SKM-1 (cell line): Measurements from ENCODE around the gene USP22.
"Not testable (repeated sequence)": the region's sequence is repeated elsewhere in the genome, so short reads cannot be mapped to it uniquely, and the experiment has no call there.

Experiments used
- DNase-seq: peaks from one replicate; lab custom pipeline; 2025; ENCODE audit not compliant: unreplicated experiment; lab: John Stamatoyannopoulos, UW

USP22 gene

DNA sequence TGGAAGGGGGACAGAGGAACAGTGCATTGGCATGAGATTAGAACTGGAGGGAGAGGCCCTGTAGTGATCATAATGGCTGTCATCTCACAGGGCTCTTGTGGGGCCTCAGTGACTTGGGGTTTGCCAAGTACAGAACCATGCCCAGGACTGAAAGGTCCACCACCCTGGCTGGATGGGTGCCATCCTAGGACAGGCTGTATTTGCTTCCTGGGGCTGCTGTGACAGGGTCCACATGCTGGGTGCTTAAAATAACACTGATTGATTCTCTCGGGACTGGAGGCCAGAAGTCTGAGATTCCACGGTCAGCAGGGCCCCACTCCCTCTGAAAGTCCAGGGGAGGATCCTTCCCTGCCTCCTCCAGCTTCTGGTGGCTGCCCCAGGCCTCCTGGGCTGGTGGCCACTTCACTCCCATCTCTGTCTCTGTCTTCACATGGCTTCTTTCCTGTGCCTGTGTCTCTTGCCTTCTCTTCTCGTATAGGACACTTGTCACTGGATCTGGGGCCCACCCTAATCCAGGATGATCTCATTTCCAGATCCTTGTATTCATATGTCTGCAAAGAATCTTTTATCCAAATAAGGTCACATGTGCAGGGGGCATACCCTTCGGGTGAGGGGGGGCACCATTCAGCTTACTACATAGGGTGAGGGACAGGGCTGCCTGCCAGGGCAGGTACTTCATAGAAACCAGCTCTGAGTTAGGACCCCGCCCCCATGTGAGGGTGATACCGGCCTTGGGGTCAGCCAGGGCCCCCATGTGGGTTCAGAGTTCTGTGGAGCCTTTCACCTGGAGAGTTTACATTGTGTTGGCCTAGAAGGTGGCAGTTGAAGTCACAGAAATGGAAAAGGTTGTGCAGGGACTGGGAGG lies 52.6 kb downstream of the USP22 start:
- DNase-seq: no peak

DNA sequence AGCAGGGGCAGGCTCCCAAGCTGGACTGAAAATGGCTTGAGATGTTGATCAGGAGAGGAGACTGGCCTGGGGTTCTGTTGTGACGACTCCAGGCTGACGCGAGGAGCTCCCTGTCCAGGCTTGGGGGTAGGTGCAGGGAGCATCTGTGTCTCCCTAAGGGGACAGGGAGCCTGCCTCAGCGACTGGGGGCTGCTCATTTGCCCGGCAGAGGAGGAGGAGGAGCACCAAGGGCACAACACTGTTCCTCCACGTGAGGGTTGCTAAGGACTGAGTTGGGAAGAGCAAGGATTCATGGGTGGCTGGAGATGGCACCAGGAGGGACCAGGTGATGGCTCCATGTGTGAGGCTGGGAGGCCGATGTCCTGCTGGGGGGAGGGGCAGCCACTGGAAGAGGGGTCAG lies 53.3 kb downstream of the USP22 start:
- DNase-seq: no peak

DNA sequence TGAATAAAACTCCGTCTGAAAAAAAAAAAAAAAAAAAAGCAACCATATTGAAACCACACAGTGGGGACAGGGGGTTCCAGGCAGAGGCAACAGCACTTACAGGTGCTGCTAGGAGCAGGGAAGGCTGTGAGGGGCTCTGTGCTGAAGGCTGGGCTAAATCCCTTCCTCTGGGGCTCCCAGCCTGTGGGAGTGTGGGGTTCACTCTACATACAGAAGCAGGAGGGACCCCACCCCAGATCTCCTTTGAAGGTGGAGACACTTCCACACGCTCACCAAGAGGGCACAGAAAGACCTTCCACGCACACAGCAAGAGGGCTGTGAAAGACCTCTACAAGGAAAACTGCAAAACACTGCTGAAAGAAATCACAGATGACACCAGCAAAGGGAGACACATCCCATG lies 53.9 kb downstream of the USP22 start:
- DNase-seq: no peak

DNA sequence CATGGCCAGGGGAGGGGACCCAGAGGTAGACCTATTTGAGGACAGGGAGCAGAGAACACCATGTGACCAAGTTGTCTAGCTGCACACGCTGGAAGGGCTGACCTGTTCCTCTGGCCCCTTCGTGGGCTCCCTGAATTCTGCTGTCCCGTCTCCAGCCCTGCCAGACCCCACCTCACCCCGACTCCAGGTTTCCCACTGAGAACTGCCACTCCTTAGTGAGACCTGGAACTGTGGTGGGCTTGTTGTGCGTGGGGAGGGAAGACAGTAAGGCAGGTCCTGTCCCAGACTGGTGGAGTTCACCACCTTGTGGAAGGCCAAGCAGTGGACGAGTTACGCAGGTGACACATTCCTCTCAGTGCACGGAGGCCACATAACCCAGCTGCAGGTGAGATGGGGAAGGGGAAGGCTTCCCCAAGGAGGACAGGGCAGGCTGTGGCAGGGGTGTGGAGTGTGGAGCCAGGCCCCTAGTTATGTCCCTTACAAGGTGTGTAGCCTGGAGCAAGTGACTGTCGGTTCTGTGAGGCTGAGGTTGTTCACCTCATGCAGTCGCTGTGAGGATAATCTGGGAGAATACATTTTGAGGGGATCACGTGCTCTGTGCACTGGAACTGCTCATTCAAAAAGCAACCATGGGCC lies 54.7 kb downstream of the USP22 start:
- DNase-seq: no peak

DNA sequence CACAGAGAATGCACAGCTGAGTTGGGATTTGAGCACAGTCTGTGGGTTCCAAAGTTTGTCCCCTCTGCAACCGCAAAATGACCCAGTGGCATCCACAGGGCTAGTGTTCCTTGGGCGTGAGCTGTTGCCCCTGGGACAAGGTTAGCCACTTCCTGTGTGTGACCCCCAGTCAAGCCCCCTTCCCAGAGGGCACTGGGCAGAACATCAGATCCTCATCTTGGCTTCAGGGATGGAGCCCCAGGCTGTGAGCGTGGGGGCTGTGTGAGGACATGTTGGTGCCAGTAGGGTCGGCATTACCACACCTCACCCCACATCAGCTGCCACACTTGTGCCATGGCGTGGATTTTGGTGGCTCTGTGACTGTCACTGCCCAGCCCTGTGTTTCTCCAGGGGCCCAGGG lies 55.3 kb downstream of the USP22 start:
- no peak for DNase-seq

DNA sequence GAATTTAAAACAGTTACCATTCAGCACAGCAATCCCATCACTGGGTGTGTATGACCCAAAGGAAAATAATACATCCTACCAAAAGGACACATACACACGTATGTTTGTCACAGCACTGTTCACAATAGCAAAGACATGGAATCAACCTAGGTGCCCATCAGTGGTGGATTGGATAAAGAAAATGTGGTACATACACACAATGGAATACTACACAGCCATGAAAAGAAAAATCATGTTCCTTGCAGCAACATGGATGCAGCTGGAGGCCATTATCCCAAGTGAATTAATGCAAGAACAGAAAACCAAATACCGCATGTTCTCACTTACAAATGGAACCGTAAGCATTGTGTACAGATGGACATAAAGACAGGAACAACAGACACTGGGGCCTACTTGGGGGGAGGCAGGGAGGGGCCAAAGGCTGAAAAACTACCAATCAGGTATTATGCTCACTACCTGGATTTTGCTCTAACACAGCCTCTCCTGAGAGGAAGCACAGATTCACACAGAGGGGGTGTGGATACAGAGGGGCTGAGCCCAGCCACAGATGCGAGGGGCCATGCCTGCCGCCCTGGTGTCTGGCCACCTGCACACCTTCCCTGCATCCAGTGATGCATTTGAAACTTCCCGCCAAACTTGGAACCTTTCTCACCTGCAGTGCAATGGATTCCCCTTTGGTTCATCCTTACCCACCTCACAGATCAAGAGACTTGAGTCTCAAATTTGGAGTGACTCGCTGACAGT lies 55.9 kb downstream of the USP22 start:
- DNase-seq: no peak

DNA sequence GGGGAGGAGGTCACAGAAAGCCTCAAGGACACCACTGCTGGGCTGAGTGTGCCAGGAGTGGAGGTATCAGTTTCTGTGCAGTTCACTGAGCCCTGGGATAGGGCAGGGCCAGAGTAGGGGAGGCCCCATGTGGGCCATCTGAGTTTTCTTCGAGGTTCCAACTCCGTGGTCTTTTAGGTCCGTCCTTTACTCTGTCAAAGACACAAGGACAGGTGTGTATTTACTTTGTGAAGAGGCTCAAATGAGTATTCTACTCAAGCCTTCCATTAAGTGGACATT lies 59.5 kb downstream of the USP22 start:
- DNase-seq: no peak

DNA sequence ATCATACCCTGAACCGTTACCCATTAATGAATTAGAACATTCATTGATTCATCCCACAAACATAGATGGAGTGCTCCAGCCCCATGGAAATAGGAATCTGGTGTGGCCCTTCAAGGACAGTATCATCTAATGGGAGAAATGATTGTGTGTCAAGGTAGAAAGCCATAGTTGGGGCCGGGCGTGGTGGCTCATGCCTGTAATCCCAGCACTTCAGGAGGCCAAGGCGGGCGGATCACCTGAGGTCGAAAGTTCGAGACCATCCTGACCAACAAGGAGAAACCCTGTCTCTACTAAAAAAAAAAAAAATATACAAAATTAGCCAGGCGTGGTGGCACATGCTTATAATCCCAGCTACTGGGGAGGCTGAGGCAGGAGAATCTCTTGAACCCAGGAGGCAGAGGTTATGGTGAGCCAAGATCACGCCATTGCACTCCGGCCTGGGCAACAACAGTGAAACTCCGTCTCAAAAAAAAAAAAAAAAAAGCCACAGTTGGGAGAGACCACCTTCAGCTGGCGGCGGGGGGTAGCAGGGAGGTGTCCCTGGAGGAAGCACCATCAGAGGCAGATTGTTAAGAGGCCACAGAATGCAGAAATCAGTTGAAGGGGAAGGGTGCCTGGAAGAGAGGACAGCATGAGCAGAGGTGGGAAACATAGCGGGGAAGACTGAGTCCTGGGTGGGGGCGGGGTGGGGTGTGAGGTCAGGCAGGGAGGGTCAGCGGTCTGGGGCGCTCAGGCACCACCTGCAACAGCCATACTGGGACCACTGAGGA lies 60.0 kb downstream of the USP22 start:
- DNase-seq: no peak

DNA sequence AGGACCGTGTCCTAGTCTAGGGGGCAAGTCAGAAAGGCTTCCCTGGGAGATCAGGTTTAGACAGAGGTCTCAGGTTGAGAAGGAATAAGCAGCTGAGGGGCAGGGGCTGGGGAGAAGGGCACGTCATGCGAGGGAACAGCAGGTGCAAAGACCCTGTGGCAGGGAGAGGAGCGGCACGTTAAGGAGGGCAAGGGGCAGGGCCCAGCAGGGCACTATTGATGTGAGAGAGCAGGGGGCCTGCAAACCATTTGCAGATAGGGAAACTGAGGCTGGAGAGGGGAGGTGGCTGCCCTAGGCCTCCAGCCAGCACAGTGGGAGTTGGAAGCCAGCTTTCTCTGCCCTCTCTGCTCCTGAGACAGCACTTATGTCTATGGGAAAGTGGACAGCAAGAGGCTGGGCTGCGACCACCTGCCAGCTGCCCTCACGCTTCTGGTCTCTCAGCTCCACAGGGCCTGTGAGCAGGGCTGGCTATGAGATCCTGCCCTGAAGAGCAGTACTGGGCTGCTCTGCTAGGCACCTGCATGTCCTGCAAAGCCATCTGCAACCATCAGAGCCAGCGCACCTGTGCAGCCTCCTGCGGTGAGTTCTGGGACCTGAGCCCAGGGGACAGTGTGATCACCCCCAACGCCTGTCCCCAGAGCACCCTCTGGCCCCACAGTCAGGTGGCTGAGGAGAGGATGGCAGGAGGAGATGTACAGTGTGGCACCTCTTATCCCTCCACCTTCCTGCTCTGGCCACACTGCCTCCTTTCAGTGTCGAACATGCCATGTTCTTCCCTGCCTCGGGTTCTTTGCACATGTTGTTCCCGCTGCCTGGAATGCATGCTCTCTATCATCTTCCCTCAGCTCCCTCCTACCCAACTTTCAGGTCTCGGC lies 61.5 kb downstream of the USP22 start:
- DNase-seq: no peak

DNA sequence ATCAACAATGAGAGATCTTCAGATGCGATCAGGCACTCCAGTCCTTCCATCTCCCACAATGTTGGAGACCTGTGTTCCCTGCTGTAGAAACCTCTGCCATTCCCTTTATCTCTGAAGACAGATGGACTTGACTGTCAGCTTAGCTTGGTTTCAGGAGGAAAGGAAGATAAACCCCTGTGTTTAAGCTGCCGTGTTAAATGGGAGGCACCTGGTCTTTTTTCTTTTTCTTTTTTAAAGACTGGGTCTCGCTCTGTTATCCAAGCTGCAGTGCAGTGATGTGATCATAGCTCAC lies 63.1 kb downstream of the USP22 start:
- no peak for DNase-seq

DNA sequence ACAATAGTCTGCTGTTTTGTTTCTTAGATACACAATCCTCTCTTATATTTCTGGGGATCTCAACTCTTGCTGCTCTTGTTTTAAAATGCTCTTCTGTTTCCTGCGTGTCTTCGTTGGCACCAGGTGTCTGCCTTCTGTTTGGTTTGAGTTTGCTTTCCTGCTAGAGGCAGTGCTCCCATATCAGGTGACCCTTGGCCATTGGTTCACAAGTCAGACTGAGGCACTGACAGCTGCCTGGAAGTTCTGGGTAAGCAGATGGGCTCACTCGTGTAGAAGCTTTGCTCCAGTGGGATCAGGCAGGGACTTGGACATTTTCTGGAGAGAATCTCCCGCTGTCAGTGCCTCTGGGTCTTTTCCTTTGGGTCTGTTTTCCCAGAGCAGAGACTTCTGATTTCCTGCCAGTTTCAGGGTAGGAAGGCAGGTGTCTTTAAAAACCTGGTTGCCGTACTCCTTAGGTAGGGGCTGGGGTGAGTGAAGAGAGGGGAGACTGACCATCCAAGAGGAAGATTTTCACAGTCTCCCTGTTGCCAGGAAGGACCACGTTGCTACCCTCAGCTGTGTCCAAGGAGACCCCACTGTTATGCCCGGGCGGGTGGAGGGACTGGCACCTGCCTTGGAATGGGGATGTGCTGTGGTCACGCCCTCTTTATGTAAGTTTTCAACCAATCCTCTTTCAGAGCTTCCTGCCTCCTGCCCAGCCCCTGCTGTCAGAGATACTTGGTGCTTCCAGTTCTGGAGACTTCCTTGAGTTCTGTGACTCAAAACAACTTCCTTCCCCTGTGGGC lies 63.6 kb downstream of the USP22 start:
- not testable (repeated sequence) for DNase-seq

DNA sequence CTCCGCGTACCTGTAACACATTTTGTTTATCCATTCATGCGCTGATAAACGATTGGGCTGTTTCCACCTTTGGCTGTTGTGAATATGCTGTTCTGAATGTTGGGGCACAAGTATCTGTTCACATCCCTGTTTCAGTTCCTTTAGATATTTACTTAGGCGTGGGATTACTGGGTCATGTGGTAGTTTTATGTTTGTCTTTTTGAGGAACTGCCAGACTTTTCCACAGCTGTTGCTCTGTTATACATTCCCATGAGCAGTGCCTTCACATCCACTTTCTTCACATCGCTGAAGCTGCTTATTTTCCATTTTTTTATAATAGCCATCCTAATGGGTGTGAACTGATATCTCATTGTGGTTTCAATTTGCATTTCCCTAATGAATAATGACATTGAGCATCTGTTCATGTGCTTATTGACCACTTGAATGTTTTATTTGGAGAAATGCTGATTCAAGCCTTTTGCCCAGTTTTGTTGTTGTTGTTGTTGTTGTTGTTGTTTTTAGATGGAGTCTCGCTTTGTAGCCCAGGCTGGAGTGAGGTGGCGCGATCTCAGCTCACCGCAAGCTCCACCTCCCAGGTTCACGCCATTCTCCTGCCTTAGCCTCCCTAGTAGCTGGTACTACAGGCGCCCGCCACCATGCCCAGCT lies 65.1 kb downstream of the USP22 start:
- DNase-seq: not testable (repeated sequence)

DNA sequence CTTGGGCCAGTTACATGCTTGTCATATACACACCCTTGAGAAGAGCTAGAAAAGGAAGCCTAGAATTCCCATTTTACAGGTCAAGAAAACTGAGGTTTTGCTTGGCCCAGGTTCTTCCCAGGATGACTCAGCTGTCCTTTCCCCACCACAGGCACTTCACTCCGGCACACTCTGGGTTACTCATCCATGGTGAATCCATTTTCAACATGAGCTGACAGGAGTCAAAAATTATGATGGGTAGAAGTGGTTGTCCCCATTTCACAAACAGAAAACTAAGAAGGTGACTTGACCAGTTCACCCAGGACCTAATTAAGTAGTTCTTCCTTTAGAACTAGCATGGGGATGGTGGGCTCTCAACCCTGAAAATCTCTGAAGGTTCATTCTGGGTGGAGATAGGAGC lies 67.2 kb downstream of the USP22 start:
- no peak for DNase-seq

DNA sequence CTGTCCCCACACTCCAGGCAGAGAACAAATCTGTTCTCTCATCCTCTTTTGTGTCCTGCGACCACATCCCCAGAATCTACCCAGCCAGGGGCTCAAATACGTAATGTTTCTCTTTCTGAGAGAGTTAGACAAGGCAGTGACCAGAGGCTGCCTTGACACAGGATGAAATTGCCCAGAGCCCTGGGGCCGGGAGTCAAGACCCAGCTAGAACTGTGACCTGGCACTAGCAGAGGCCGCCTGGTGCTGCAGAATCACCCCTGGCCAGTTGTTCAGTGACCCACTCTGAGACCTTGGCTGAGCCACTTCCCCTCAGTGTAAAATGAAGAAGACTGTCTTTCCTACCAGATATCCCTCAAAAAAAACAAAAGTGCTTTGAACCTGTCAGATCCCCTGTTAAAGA lies 72.5 kb downstream of the USP22 start:
- DNase-seq: no peak

DNA sequence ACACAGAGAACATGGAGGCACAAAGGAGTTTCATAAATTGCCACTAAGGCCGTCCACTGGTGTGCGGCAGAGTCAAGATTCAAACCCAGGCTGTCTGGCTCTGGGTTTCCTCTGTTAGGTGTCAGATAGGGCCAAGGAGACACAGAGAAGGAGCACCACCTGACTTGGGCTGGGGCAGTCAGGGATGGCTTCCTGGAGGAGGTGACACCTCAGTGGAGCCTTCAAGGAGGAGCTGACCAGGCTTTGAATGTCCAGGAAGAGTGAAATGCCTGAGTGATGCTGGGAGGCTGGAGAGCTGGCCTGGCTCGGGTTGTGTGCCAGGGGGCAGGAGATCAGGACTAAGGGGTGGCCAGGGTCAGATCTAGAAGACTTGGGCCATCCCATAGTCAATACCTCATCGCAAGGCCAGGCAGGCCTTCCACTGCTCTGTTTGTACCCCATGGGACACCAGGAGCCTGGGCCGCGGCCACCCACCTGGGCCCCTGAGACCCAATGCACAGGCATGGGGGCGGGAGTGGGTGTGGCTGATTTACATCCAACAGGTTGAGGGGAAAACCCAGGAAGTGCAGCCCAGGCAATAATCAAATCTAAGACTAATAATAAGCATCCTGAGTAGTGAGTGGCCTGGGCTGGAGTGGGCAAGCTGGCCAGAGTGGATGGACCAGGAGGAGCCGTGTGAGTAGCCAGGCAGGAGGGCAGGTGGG lies 73.7 kb downstream of the USP22 start:
- DNase-seq: no peak

DNA sequence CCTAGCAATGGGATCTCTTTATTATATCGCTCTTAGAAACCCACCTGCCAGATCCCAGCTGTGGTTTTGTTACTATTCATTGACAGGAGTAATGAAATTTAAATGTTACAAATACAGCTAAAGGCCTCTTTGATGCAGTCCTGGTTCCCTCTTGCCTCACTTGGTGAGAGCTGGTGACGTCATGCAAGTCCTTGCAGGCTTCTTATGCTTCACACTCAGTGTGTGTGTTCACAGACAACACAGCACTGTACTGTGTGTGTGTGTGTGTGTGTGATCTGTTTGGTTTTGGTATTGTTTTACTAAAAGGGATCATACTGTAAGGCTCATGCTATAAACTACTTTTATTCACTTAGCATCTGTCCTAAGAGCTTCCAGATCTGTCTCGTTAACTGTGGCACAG lies 75.0 kb downstream of the USP22 start:
- DNase-seq: no peak

DNA sequence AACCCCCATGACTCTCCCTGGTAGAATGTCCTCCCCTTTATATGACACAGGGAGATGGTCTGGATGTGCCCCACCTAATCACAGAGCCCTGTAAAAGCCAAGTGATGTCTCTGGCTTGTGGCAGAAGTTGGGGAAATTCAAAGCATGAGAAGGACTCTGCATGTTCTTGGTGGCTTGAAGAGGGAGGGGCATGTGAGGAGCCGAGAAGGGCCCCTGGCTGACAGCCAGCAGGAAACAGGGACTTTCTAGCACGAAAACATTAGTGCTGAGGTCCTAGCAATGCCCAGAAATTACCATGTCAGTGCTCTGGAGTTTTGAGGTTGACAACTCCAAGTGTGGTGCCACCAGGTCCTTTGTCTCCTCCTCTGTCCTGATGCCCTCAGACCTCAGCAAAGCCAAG lies 75.9 kb downstream of the USP22 start:
- DNase-seq: no peak

DNA sequence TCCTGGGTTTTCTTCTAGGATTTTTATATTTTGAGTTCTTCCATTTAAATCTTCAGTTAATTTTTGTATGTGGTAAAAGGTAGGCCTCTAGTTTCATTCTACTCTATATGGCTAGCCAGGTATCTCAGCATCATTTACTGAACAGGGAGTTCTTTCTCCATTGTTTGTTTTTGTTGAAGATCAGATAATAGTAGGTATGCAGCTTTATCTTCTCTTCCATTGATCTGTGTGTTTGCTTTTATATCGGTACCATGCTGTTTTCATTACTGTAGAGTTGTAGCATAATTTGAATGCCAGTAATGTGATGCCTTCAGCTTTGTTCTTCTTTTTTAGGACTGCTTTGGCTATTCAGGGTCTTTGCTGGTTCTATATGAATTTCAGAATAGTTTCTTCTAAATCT lies 77.3 kb downstream of the USP22 start:
- DNase-seq: no peak

DNA sequence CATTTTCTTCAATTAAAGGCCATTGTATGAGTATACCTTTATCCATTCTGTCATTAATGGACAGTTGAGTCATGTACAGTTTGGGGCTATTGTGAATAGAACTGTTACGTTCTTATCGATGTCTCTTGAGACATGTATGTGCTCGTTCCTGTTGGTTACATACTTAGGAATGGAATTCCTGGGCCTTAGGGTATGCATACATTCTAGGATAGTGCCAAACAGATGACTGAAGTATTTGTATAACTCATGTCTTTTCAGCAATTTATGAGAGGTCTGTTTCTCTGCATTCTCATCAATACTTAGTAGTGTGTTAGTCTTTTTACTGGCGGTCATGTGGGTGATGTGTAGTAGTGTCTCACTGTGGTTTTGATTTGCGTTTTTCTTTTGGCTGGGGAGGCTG lies 81.2 kb downstream of the USP22 start:
- no peak for DNase-seq
